Measurements from ENCODE around the gene STX10.
A peak's percentile ranks its signal among the peaks of the same experiment; 100 is the strongest.

STX10 gene

GRCh38 chr19:13100841-13101589 is 49.2 kb downstream of the STX10 start:
- no peaks in the 10 kb centered on the region for H3K9me3 Mint-ChIP-seq
- peak in 1 of 3 experiments; percentile 17 for TF ChIP-seq CTCF (IDR thresholded peaks at IDR 0.05; ENCODE audit: unreplicated experiment in 3 of 3)
- peak overlapping the region in 1 of 3 experiments; percentile 23 for H3K4me3 Mint-ChIP-seq
- peaks cover 26% of the 10 kb centered on the region for H3K4me1 Mint-ChIP-seq
- peaks cover 73% of the 10 kb centered on the region for H3K27me3 Mint-ChIP-seq (ENCODE audit: low read depth)
- H3K36me3 Mint-ChIP-seq (ENCODE audit: low read depth) = peaks cover 3% of the 10 kb centered on the region
- no peak overlapping the region for H3K27ac Mint-ChIP-seq

- H3K4me3 Mint-ChIP-seq = peak overlapping the region in 2 of 3 experiments; percentile 20 to 56
- H3K36me3 Mint-ChIP-seq (ENCODE audit: low read depth) = peaks cover 3% of the 10 kb centered on the region
- H3K27ac Mint-ChIP-seq = no peak overlapping the region
- no peak for TF ChIP-seq CTCF (IDR thresholded peaks at IDR 0.05; ENCODE audit: unreplicated experiment in 3 of 3)
- peaks cover 29% of the 10 kb centered on the region for H3K4me1 Mint-ChIP-seq
- H3K27me3 Mint-ChIP-seq (ENCODE audit: low read depth) = peaks cover 81% of the 10 kb centered on the region
- H3K9me3 Mint-ChIP-seq = no peaks in the 10 kb centered on the region
Measured at GRCh38 chr19:13100031-13100588, 50.1 kb downstream of the STX10 start.

- peaks cover 85% of the 10 kb centered on the region for H3K27me3 Mint-ChIP-seq (ENCODE audit: low read depth)
- no peaks in the 10 kb centered on the region for H3K9me3 Mint-ChIP-seq
- peak overlapping the region; percentile 20 to 56 (median 45) for H3K4me3 Mint-ChIP-seq
- TF ChIP-seq CTCF (IDR thresholded peaks at IDR 0.05; ENCODE audit: unreplicated experiment in 3 of 3) = no peak
- no peak overlapping the region for H3K27ac Mint-ChIP-seq
- peaks cover 34% of the 10 kb centered on the region for H3K4me1 Mint-ChIP-seq
- H3K36me3 Mint-ChIP-seq (ENCODE audit: low read depth) = no peaks in the 10 kb centered on the region
Measured at GRCh38 chr19:13099073-13099999, 50.8 kb downstream of the STX10 start.

GRCh38 chr19:13098277-13099072 is 51.7 kb downstream of the STX10 start:
- Mint-ChIP-seq H3K4me1 (peaks cover 41% of the 10 kb centered on the region), H3K4me3 (peak overlapping the region in 2 of 3 experiments; percentile 58 to 71), H3K27me3 (ENCODE audit: low read depth) (peaks cover 90% of the 10 kb centered on the region), H3K9me3 (no peaks in the 10 kb centered on the region), H3K27ac (peak overlapping the region in 1 of 3 experiments; percentile 74), H3K36me3 (ENCODE audit: low read depth) (no peaks in the 10 kb centered on the region)
- TF ChIP-seq CTCF (IDR thresholded peaks at IDR 0.05; ENCODE audit: unreplicated experiment in 3 of 3) = no peak

GRCh38 chr19:13097463-13098258 is 52.5 kb downstream of the STX10 start:
- Mint-ChIP-seq H3K4me1 (peaks cover 42% of the 10 kb centered on the region), H3K4me3 (peak overlapping the region in 1 of 3 experiments; percentile 31), H3K27me3 (ENCODE audit: low read depth) (peaks cover 85% of the 10 kb centered on the region), H3K27ac (peak overlapping the region in 1 of 3 experiments; percentile 74), H3K36me3 (ENCODE audit: low read depth) (no peaks in the 10 kb centered on the region), H3K9me3 (no peaks in the 10 kb centered on the region)
- TF ChIP-seq CTCF (IDR thresholded peaks at IDR 0.05; ENCODE audit: unreplicated experiment in 3 of 3) = no peak
